Measurements from ENCODE around the gene SET.

- no peak for TF ChIP-seq CTCF (conservative IDR thresholded peaks at IDR 0.05; ENCODE audit: low read length)
- no peak for TF ChIP-seq EZH2phosphoT487 (IDR thresholded peaks at IDR 0.05; ENCODE audit: borderline replicate concordance, low read depth, low read length)
These were observed 42.1 kb downstream of the SET start for GRCh38 chr9:128731093-128731492.

Measured in OCI-LY7 (cell line).